Breast epithelium (tissue), 3 donors: ENCODE data around the gene CRIM1.

ENCODE experiments used
- POLR2A ChIP-seq: fragments of 450-650 bp; IDR thresholded peaks from one replicate; pipeline ENCODE4 v1.6.1; 2016; ENCODE audit warnings: antibody characterized with exemption, mild to moderate bottlenecking, moderate library complexity
- POLR2AphosphoS5 ChIP-seq, 3 donors: sonication (generic); formaldehyde crosslinking; IDR thresholded peaks; one replicate each; pipeline ENCODE4 v1.6.1; 2017; ENCODE audit warnings: antibody characterized with exemption in 3 of 3
- TF ChIP-seq, protein P1 (sequence below), 3 donors: fragments of 450-650 bp; IDR thresholded peaks; one replicate each; pipeline ENCODE4 v1.5.1; 2016 to 2017; ENCODE audit warnings: antibody characterized with exemption in 3 of 3, mild to moderate bottlenecking in 3 of 3, moderate library complexity in 3 of 3

DNA sequence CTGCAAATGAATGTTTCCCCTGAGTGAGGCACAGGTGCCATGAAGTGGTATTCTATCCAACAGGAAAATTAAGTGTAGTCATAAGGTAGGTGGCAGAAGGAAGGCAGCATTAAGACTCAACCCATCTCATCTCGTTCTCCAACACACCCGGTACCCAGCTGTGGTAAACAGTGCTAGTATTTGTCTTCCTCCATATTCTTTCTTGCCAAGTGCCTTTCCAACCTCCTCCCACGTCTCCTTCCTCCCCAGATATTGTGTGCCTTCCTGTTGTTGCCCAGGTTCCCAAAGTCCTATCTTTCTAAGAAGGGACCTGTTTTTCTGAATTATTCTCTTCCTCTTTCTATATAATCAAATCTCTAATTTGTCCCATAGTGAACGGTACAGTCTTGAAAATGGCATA lies 83.5 kb downstream of the CRIM1 start:
- TF ChIP-seq POLR2A, result no peak
- TF ChIP-seq POLR2AphosphoS5 (IDR thresholded peaks at IDR 0.05), result no peak
- TF ChIP-seq, protein P1, sequence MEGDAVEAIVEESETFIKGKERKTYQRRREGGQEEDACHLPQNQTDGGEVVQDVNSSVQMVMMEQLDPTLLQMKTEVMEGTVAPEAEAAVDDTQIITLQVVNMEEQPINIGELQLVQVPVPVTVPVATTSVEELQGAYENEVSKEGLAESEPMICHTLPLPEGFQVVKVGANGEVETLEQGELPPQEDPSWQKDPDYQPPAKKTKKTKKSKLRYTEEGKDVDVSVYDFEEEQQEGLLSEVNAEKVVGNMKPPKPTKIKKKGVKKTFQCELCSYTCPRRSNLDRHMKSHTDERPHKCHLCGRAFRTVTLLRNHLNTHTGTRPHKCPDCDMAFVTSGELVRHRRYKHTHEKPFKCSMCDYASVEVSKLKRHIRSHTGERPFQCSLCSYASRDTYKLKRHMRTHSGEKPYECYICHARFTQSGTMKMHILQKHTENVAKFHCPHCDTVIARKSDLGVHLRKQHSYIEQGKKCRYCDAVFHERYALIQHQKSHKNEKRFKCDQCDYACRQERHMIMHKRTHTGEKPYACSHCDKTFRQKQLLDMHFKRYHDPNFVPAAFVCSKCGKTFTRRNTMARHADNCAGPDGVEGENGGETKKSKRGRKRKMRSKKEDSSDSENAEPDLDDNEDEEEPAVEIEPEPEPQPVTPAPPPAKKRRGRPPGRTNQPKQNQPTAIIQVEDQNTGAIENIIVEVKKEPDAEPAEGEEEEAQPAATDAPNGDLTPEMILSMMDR (IDR thresholded peaks at IDR 0.05), result no peak
